NCI-H524 (cell line): Measurements from ENCODE around the gene DHCR24.
"Not testable (repeated sequence)": the region's sequence is repeated elsewhere in the genome, so short reads cannot be mapped to it uniquely, and the experiment has no call there.

Experiments
- DNase-seq, 2 experiments: peaks; one replicate each; lab custom pipeline; 2025; lab: John Stamatoyannopoulos, UW

The DHCR24 gene, protein sequence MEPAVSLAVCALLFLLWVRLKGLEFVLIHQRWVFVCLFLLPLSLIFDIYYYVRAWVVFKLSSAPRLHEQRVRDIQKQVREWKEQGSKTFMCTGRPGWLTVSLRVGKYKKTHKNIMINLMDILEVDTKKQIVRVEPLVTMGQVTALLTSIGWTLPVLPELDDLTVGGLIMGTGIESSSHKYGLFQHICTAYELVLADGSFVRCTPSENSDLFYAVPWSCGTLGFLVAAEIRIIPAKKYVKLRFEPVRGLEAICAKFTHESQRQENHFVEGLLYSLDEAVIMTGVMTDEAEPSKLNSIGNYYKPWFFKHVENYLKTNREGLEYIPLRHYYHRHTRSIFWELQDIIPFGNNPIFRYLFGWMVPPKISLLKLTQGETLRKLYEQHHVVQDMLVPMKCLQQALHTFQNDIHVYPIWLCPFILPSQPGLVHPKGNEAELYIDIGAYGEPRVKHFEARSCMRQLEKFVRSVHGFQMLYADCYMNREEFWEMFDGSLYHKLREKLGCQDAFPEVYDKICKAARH

GRCh38 chr1:54886724-54887664, at the start of gene DHCR24:
DHCR24 (minus strand) TSS chr1:54887195; CDS start chr1:54887119, 76 bp downstream.
- DNase-seq: peak; percentile 59 to 85

DNA sequence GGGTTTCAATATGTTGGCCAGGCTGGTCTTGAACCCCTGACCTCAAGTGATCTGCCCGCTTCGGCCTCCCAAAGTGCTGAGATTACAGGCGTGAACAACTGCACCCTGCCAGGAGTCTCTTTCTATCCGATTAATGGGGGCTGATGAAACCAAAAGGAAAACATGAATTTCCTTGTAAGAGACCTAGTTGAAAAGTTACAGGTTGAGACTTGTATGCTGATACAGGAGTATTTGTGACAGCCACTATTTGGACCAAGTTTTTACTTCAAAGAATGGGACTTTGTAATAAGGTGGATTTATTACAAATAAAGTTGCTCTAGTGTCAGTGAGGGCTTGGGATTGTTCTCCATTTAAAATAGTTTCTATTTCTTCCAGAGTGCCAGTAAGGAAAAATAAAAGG, 49.8 kb upstream of the DHCR24 start:
- no peak for DNase-seq

GRCh38 chr1:54934869-54935268, 47.9 kb upstream of the DHCR24 start:
- DNase-seq: no peak

GRCh38 chr1:54934081-54934480, 47.1 kb upstream of the DHCR24 start:
- DNase-seq: not testable (repeated sequence)

DNA sequence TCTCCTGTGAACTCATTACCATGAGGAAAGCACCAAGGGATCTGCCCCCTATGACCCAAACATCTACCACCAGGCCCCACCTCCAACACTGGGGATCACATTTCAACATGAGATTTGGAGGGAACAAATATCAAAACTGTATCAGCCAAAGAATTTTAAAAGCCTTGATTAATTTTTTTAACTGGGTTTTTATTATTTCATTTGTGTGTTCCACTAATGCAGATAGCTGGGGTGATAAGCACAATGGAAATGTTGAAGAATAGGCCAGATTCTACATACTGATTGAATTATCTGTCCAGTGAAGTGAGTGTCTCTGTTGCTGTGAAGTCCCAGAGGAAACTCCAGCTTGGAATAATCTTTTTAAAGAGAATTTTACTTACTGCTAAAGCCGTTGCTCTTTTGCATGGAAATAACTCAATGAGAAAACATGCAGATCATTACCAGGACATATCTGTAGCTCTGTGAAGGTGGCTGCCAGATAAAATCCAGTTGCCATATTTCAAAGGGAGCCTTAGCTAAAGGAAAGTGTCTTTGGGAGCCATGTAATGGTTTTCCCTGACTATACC, 44.4 kb upstream of the DHCR24 start:
- no peak for DNase-seq

- DNase-seq: peak in 1 of 2 experiments; percentile 12
These were observed 42.7 kb upstream of the DHCR24 start for GRCh38 chr1:54929700-54930099.

- DNase-seq: peak; percentile 60 to 77
These were observed 41.3 kb upstream of the DHCR24 start for GRCh38 chr1:54928327-54928726.

- peak; percentile 47 to 79 for DNase-seq
These were observed 40.7 kb upstream of the DHCR24 start for GRCh38 chr1:54927472-54928240.

DNA sequence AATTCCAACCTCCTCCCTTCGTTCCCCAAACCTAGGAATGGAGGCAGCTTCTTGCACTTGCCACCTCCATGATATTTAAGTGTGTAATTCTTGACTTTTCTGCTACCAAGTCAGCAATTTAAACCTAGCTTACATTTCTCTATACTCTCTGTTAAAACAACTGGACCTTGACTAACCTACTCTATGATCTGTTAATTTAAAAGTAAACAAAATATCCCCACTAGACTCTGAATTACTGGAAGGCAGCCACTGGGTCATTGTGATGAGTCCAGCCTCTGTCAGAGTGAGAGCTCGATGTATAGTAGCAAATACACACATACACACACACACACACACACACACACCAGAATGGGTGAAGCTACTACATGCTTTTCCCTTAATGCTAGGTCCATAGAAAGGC, 40.0 kb upstream of the DHCR24 start:
- no peak for DNase-seq

- DNase-seq: no peak
These were observed 36.0 kb upstream of the DHCR24 start for GRCh38 chr1:54922921-54923421.

DNA sequence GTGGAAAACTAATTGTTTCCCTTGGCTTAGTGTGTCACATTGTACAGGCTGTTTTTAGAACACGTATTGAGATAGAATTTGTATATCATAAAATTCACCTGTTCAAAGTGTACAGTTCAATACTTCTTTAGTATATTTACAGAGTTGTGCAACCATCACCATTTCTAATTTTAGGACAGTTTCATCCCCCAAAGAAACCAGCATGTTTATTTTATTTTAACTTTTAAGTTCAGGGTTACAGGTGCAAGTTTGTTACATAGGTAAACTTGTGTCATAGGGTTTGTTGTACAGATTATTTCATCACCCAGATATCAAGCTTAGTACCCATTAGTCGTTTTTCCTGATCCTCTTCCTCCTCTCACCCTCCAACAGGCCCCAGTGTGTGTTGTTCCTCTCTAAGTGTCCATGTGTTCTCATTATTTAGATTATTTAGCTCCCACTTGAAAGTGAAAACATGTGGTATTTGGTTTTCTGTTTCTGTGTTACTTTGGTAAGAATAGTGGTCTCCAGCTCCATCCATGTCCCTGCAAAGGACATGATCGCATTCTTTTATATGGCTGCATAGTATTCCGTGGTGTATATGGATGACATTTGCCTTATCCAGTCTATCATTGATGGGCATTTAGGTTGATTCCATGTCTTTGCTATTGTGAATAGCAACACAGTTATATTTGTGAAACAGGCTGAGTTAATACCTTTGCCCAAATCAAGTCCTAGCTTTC, 35.2 kb upstream of the DHCR24 start:
- no peak for DNase-seq

DNA sequence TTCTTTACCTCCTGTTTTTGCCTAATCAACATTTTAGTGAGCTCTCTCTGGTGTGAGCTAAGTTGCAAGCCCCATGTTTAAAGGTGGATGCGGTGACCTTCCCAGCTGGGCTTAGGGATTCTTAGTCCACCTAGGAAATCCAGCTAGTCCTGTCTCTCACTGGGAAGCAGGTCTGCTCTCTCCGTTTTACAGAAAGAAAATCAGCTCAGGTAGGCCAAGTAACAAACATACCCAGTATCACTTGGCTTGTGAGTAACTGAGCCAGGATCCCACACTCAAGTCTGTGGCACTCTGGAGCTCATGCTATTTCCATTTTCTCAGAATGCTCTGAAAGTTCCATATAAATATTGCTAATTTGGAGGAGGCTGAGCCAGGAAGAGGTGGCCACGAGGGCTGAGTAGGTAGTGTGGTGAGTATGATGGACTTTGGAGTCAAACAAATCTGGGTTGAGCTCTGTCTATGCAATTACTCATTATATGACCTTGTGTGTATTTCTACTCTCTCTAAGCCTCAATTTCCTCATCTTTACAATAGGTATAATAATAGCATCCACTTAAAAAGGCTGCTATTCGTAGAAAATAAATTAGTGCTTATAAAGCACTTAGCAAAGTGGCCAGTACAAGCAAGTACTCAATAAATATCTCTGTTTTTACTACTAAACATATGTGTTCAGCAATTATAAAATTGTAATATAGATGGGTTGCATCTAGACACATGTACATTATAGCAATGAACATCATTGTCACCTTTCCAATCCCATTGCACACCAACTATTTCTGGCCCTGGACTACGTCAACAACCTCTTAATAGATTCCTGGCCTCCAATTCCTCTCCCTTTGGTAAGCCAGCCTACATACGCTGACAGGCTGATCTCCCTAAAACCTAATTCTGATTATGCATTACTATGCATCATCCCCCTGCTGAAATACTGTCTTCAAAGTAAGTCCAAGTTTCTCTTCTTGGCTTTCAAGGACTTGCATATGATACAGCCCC, 32.7 kb upstream of the DHCR24 start:
- DNase-seq: no peak

DNA sequence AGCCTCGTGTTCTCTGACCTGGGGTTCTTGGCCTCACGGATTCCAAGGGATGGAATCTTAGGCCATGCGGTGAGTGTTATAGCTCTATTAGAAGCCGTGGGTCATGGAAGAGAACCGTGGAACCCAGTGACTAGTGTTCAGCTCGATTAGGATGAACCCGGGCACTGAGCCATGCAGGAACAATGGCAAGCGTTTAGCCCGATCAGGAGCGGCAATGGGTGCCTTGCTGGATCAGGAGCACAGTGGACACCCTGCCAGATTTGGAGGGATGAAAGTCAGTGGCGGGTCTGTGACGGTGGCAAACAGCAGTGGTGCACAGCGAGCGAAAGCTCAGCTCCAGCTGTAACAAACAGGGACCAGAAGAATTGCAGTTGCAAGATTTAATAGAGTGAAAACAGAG, 24.1 kb upstream of the DHCR24 start:
- DNase-seq: not testable (repeated sequence)

- DNase-seq: no peak
These were observed 19.6 kb upstream of the DHCR24 start for GRCh38 chr1:54906586-54906985.

GRCh38 chr1:54904476-54905048, 17.6 kb upstream of the DHCR24 start:
- DNase-seq: no peak

- no peak for DNase-seq
These were observed 7.3 kb upstream of the DHCR24 start for GRCh38 chr1:54894271-54894670.

- DNase-seq: no peak
These were observed 5.6 kb upstream of the DHCR24 start for GRCh38 chr1:54892586-54892985.

DNA sequence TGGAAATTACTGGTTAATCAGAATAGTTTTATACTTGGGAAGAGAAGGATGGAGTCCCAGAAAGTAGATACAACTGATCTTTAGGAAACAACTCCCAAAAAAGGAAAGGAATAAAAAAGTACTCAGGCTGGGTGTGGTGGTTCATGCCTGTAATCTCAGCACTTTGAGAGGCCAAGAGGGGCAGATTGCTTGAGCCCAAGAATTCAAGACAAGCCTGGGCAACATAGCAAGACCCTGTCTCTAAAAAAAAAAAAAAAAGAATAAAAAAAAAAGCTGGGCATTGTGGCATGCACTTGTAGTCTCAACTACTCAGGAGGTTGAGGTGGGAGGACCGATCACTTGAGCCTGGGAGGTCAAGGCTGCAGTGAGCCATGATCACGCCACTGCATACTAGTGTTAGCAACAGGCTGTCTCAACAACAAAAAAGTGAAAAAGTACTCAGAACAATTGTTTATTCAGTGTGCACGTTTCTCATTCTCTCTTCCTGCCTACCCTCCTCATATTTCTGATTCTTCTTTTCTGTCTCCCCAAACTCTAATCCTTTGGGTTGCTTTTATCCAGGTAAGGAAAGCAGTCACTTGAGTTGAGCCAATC, 2.2 kb upstream of the DHCR24 start:
- no peak for DNase-seq
